ENCODE results near the gene LPA.

DNA sequence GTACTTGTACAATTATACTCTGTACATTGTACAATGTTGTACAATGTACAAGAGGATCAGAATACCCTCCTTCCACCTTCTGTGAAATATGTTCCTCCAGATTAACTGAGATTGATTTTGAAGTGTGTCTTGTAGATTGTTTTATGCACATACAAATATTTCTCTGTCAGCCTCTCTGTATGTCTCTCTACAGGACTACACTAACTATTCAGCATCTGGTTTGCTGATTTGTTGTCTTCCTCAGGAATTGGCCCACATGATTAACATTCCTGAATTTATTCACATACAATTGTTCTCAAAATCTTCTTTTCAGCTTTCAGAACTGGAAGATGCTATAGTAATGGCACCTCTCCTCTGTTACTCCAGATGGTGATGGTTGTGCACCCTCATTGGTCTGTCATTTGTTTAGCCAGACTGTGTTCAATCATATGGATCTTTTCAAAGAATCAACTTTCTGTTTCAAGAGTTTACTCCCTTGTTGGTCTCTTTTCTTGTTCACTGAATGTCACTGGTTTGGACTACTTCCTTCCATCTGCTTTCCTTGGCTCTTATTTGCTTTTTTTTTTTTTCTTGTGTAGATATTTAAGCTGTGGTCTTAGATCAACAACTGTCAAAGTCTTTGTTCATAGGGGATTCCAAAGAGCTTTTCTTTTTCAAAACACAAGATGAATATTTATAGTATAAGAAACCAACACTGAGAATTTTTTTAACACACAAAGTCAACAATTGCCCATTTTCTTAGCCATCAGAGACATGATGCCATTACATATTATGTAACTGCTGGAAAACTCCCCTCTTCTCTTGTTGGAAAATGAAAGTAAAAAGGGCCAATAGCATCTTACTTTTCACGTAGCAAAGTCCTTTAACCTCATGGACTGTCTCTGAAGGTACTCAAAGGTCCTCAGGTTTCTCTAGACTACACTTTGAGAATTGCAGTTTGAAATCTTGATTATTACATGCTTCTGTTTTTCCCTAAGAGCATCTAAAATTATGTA lies 67.9 kb downstream of the LPA start:
- no peak for TF ChIP-seq CTCF (IDR thresholded peaks at IDR 0.05)
- TF ChIP-seq POLR2A (IDR thresholded peaks at IDR 0.05) = no peak

All from adrenal gland (tissue), 5 donors.